Stimulated activated CD4-positive, alpha-beta T cell treated with anti-CD3 and anti-CD28 coated beads, Interleukin-2, amount 100 ng/mL, for 24 hours (primary cell): ENCODE measurements around the gene TMEM204.
"Not testable (repeated sequence)": the region's sequence is repeated elsewhere in the genome, so short reads cannot be mapped to it uniquely, and the experiment has no call there.

Experiments
- DNase-seq, 2 donors: peaks; one replicate each; pipeline ENCODE4 v3.0.0-alpha.2; 2020

TMEM204 gene

DNA sequence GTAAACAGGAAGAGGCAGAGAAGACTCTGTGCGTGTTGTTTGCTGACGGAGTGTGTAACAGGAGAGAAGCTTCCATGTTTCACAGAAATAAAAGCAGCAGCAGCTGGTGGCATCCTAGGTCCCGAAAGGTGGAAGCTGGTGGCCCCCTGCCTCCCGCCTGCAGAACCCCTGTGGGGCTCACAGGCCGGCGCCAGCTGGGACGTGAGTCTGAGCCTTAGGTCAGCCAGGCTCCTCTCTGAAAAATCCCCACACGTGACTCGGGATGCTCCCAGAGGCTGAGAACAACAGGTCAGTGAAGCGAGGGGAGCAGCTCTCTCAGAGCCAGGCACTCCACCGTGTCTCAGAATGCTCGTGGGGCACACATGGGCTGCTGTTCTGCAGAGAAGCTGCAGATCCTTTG, 27.4 kb downstream of the TMEM204 start:
- no peak for DNase-seq

DNA sequence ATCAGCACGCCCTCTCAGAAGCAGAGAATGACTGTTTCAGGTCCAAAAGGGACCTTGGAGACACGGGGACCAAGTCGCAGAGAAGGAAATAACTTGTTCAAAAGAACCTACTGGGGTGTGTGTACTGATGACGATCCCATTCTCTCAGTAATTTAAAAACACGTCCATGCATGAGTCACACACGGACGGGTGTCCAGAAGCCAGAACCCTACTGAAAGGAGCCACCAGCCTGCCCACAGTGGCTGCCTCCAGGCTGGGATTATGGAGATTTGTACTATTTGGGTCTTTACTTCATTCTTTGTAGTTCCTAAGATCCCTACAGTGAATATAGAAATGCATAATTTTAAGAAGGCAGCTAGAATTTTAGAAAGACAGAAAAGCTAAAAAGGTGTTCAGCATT, 27.8 kb downstream of the TMEM204 start:
- DNase-seq = no peak

DNA sequence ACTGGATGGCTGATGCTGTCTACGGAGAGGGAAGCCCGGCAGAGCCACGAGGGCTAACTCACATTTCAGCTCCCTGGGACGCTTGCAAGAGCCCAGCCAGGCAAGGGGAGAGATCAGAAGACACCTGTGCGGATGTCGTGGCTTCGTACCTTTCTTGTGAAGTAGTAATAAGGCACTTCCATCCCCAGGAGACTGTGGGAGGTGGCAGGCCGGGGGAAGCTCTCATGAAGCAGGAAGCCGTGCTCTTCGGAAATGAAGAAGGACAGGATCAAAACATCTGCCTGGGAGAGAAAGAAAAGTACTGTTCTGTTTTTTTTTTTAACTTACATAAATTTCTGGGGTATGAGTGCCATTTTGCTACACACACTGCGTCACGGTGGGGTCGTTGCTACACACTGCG, 28.4 kb downstream of the TMEM204 start:
- no peak for DNase-seq

- DNase-seq = no peak
These were observed 30.3 kb downstream of the TMEM204 start for GRCh38 chr16:1563786-1564185.

DNA sequence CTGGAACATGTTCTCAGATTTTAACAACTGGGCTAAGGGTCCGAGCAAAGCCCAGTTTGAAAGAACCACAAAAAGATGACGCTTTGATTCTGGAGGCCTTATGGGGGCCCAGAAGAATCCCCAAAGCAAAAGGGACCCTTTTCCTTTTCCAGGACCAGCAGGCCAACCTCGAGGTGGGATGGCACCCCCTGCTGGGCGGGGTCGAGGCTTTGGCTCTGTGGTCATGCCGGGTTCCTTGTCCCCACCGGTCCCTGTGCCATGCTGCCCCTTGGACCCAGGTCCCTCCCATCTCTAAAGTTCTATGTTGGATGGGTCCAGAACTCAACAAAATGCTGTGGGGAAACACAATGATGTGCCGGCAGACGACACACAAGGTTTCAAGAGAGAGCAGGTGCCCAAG, 30.9 kb downstream of the TMEM204 start:
- DNase-seq = peak in 1 of 2 donors; percentile 31

DNA sequence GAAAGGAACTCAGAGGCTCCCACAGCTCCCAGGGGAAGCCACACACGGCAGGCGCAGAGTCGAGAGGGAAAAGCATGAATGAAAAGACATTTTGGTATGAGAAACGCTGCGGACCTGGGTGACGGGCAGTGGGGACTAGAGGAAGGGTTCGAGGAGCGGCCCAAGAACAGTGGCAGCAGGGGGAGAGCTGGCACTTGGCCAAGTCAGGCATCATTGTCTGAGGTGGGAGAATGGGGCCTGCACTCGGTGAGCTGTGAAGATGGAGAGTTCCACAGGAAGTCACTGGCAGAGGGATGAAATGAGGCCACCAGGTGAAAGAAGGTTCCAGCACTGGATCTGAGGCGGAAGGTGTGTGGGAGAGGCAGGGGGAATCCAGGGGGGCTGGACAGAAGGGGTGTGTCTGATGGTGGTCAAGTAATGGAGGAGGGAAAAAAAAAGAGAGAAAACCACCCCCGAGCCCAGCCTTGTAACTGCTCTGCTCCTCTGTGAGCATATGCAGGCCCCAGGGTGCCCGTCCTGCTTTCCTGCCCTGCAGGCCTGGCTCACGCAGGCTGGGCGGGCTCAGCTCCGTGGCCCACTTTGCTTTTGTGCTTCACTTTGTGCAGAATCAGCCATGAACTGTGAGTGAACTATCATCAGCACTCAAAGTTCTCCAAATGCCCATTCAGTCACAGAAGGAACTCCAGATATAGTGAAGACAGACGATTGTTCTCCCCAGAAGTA, 31.8 kb downstream of the TMEM204 start:
- no peak for DNase-seq

DNA sequence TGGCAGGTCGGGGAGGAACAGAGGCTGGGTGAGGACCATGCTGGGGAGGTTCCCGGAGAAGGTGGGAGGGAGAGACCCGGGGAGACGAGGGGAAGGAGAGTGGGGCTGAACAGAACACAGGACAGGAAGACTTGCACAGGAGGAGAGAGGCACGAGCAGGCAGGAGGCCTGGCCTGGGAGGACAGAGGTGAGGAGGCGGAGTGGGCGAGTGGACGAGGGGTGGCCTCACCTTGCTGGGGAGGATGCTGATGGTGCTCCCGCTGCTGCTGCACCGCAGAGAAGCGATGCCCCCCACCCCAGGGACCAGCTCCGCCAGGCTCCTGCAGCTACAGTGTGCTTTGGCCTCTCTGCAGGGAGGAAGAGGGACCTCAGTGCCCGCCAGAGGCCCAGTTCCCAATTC, 34.5 kb downstream of the TMEM204 start:
- no peak for DNase-seq

DNA sequence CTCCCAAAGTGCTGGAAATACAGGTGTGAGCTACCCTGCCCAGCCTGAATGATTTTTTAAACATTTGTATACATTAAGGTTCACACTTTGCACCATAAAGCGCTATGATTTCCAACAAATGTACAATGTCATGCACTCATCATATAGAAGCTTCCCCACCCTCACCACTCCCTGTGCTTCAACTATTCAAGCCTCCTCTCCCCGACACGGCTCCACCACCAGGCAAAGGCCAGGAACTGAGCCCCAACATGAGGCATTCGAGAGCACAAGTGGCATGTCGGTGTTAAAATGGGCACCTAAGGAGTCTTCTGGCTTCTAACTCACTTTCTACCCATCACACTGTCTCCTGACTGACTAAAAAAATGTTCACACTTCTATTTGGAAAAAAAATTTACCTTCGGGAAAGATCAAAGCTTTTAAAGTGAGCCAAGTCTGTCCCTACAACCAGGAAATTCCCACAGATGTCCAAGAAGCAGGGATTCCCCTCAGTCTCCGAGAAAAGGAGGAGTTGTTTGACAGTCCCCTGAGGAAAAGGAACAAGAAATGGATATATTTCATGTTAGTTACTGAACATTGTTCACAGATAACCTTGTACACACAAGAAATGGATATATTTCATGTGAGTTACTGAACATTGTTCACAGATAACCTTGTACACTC, 37.7 kb downstream of the TMEM204 start:
- no peak for DNase-seq

- DNase-seq = no peak
These were observed 39.2 kb downstream of the TMEM204 start for GRCh38 chr16:1572673-1573072.

DNA sequence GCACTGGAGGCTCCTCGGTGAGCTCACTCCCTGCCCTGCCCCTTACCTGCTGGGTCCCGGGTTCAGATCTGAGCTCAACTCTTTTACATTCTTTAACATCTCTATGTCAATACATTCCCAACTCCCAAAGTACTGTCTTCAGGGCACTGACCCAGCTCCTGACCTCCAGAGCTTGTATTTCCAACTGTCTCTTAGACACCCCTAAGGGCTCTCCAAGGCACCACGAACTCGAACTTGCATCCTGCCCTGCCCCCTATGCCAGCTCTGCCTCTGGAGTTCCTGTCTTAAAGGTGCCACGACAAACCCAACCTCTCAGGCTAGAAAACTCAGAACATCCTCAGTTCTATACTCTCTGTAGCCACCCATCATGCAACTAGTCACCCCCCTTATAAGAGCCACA, 39.8 kb downstream of the TMEM204 start:
- no peak for DNase-seq

DNA sequence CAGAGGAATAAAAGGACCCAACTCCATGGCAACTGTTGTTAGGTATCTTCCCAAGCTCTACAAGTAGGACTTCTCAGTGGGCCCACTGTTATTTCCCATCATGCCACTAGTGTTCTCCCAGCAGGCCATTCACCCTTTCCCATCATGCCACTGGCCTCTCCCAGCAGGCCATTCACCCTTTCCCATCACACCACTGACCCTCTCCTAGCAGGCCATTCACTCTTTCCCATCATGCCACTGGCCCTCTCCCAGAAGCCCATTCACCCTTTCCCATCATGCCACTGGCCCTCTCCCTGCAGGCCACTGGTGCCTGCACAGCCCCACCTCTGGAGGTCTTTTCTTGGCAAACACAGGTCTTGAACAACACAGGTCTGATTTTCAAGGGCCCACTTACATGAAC, 42.1 kb downstream of the TMEM204 start:
- no peak for DNase-seq

GRCh38 chr16:1579214-1579613, 45.7 kb downstream of the TMEM204 start:
- no peak for DNase-seq

DNA sequence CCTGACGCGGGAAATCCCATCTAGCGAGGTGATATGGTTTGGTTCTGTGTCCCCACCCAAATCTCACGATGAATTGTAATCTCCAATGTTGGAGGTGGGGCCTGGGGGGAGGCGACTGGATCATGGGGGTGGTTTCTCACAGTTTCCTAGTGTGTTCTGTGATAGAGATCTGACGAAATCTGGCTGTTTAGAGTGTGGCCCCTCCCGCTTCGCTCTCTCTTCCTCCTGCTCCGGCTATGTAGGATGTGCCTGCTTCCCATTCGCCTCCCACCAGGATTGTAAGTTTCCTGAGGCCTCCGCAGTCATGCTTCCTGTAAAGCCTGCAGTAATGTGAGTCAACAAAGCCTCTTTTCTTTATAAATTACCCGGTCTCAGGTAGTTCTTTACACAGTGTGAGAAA, 46.8 kb downstream of the TMEM204 start:
- DNase-seq = no peak

DNA sequence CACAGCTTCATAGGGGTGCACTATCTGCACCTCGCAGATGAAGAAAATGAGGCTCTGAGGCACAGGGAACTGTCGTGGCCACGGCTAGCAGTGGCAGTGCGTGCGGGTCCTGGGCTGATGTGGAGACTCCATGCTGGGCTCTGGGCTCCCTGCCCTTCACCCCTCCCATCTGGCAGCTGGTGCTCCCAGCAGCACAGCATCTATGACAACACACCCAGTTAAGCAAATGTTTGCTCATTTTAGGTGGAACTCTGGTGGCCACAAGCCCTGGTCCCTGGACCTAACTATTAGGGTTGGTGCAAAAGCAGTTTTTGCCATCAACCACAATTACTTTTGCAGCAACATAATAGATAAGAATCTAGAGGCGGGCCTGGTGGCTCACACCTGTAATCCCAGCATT, 47.5 kb downstream of the TMEM204 start:
- DNase-seq = no peak

DNA sequence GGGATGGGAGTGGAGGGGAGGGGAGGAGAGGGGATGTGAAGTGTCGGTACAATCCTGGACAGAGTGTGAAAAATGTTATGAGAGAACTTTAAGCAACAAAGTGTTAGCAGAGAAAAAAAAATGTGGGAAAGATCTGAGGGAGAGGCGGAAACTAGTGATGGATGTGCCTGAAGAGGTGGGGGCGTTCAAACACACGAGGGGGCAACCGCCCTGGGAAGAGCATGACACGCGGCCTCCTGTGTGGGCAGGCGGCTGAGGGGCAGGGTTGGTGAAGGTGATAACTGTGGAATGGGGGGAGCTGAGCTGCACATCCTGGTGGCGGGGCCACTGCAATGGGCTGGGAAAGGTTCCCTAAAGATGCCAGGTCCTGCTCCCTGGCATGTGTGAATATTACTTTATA, 48.3 kb downstream of the TMEM204 start:
- no peak for DNase-seq

GRCh38 chr16:1583180-1583579, 49.7 kb downstream of the TMEM204 start:
- no peak for DNase-seq

GRCh38 chr16:1584926-1585484, 51.5 kb downstream of the TMEM204 start:
- no peak for DNase-seq

GRCh38 chr16:1590366-1590765, 56.9 kb downstream of the TMEM204 start:
- DNase-seq = no peak

DNA sequence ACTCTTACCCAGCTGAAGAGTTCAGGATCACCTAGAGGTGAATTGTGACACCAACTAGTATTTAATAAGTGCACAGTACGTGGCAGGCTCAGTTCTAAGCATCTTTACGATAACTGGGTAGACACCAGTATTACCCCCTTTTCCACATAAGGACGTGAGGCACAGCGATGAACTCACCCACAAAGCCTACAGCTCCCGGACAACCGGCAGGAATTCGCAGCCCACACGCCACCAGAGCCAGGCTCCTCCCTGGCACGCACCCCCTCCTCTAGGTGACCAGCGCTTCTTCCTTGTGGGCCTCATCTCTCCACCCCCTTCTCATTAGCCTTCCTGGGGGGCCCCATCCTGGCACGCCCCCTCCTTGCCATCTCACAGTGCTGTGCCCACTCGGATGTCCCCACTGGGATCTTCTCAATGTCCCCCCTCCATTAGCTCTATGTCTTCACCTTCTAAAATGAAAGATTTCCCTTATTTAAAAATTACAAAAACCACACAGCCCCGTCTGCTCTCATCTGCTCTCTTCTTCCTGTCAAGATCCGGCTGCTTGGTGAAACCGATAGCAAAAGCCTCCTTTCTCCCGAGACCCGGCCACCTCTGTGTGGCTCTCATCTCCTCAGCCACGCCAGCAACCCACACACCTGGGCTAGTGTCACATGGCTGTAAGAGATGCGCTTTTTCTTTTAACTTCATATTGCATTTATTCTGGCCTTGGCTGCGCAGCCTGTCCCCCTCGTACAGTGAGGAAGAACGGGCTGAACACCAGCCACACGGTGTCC, 57.7 kb downstream of the TMEM204 start:
- DNase-seq = no peak

- no peak for DNase-seq
These were observed 59.0 kb downstream of the TMEM204 start for GRCh38 chr16:1592446-1592845.

DNA sequence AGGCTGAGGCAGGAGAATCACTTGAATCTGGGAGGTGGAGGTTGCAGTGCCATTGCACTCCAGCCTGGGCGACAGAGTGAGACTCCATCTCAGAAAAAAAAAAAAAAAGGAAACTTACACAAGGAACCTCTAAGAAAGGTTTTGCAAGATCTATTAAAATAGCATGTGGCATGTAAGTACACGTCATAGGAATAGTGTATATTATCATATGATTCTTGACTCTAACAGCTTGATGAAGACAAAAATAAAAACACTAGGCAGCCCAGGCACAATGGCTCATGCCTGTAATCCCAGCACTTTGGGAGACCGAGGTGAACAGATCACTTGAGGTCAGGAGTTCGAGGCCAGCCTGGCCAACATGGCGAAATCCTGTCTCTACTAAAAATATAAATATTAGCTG, 62.0 kb downstream of the TMEM204 start:
- DNase-seq = not testable (repeated sequence)

GRCh38 chr16:1596516-1596915, 63.0 kb downstream of the TMEM204 start:
- no peak for DNase-seq

DNA sequence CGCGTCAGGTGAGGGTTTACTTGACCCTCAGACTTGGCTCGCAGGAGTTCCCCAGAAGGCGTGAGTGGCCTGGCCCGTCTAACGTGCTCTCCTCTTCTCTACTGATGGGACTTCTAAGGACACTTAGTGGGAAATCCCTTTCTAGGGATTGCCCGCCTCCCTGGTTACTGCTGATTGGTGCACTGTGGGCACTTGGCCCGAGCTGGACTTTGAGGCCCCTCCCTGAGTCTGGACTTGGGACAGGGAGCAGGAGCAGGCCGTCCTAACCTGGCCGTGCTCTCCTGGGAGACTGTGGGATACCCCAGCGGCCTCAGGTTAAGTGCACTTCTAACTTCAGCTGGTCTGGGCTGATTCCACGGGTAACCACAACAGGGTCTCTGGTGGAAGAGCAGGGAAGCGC, 63.7 kb downstream of the TMEM204 start:
- DNase-seq = no peak

GRCh38 chr16:1601031-1601430, 67.6 kb downstream of the TMEM204 start:
- DNase-seq = no peak
